ENCODE results near the gene COL27A1. TPM values are rescaled to one million over a fixed set of nuclear protein-coding genes. Genes with fewer than 3 reads are reported as not detected.

The COL27A1 gene
- total and polyA plus RNA-seq, 2 donors, result 12.6 to 24.0 TPM

DNA sequence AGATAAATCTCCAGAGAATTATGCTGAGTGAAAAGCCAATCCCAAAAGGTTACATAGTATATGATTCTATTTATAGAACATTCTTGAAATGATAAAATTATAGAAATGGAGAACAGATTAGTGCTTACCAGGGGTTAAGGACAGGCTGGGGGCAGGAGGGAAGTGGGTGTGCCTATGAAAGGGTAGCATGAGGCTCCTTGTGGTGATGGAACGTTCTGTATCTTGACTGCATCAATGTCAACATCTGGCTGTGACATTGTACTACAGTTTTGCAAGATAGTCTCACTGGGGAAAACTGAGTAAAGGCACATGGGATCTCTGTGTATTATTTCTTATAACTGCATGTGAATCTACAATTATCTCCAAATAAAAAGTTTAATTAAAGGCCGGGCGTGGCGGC, 196.6 kb downstream of the COL27A1 start:
- Histone ChIP-seq H3K27me3 (ENCODE audit: control insufficient read depth in 2 of 2, insufficient read depth in 1 of 2, low read length in 1 of 2) (no peaks in the 10 kb centered on the region), H3K36me3 (ENCODE audit: control insufficient read depth in 2 of 2, insufficient read depth in 2 of 2, low read length in 1 of 2) (peaks cover 90 to 91% of the 10 kb centered on the region in 2 donors), H3K9me3 (ENCODE audit: control insufficient read depth in 2 of 2, insufficient read depth in 1 of 2, low read length in 1 of 2) (no peaks in the 10 kb centered on the region), H3K27ac (ENCODE audit: low read depth in 1 of 2, low read length in 1 of 2) (no peak overlapping the region), H3K4me3 (ENCODE audit: low read length in 2 of 2) (no peak overlapping the region), H3K4me1 (ENCODE audit: control insufficient read depth in 2 of 2, insufficient read depth in 2 of 2, low read length in 2 of 2) (peaks cover 0 to 14% of the 10 kb centered on the region in 2 donors)
- 87% methylated on average over 4 of the region's 4 CpGs for WGBS
- DNase-seq (ENCODE audit: low read depth in 6 of 9, low spot score in 9 of 9), result no peak

DNA sequence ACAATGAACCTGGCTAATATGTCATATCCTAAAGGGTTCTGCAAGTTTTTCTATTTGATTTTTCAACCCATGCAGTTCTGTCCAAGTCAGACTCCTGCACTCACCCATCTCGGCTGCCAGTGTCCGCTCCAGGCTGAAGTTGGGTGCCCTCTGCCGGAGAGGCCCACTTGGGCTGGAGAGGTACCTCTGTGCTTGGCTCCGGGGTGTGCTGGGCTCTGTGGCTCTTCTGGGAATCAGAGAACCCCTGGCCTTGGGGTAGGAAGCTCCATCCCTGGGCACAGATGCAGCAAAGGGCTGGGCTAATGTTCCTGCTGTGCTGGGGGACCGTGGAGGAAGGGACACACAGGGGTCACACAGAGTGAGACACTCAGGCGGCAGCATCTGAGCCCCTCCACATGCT, 200.5 kb downstream of the COL27A1 start:
- Histone ChIP-seq H3K4me1 (ENCODE audit: control insufficient read depth in 2 of 2, insufficient read depth in 2 of 2, low read length in 2 of 2) (no peaks in the 10 kb centered on the region), H3K9me3 (ENCODE audit: control insufficient read depth in 2 of 2, insufficient read depth in 1 of 2, low read length in 1 of 2) (no peaks in the 10 kb centered on the region), H3K36me3 (ENCODE audit: control insufficient read depth in 2 of 2, insufficient read depth in 2 of 2, low read length in 1 of 2) (peaks cover 87 to 88% of the 10 kb centered on the region in 2 donors), H3K4me3 (ENCODE audit: low read length in 2 of 2) (no peak overlapping the region), H3K27me3 (ENCODE audit: control insufficient read depth in 2 of 2, insufficient read depth in 1 of 2, low read length in 1 of 2) (no peaks in the 10 kb centered on the region), H3K27ac (ENCODE audit: low read depth in 1 of 2, low read length in 1 of 2) (peak overlapping the region in 1 of 2 donors; percentile 31)
- WGBS, result 98% methylated on average over 6 of the region's 6 CpGs
- DNase-seq (ENCODE audit: low read depth in 6 of 9, low spot score in 9 of 9), result no peak

DNA sequence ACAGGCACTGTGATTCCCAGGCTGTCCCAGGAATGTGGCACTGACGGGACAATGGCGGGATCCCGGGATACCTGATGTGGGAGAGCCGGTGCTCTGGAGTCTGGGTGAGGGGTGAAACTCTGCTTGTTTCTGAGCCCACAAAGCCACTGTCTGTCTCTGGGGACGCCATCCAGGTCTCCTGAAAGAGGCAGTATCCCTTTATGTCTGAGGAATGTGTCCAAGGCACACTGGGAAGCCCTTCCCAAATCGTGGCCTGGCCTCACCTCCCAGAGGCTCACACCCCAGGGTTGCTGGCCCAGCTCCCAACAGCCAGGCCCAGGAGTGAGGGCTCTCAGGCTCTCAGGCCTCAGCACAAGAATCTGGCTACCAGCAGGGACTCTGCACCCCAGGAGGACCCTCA, 201.5 kb downstream of the COL27A1 start:
- WGBS, result 94% methylated on average over 6 of the region's 6 CpGs
- Histone ChIP-seq H3K27me3 (ENCODE audit: control insufficient read depth in 2 of 2, insufficient read depth in 1 of 2, low read length in 1 of 2) (no peaks in the 10 kb centered on the region), H3K9me3 (ENCODE audit: control insufficient read depth in 2 of 2, insufficient read depth in 1 of 2, low read length in 1 of 2) (no peaks in the 10 kb centered on the region), H3K4me1 (ENCODE audit: control insufficient read depth in 2 of 2, insufficient read depth in 2 of 2, low read length in 2 of 2) (no peaks in the 10 kb centered on the region), H3K27ac (ENCODE audit: low read depth in 1 of 2, low read length in 1 of 2) (peak overlapping the region in 1 of 2 donors; percentile 25), H3K36me3 (ENCODE audit: control insufficient read depth in 2 of 2, insufficient read depth in 2 of 2, low read length in 1 of 2) (peaks cover 88 to 89% of the 10 kb centered on the region in 2 donors), H3K4me3 (ENCODE audit: low read length in 2 of 2) (no peak overlapping the region)
- no peak for DNase-seq (ENCODE audit: low read depth in 6 of 9, low spot score in 9 of 9)

DNA sequence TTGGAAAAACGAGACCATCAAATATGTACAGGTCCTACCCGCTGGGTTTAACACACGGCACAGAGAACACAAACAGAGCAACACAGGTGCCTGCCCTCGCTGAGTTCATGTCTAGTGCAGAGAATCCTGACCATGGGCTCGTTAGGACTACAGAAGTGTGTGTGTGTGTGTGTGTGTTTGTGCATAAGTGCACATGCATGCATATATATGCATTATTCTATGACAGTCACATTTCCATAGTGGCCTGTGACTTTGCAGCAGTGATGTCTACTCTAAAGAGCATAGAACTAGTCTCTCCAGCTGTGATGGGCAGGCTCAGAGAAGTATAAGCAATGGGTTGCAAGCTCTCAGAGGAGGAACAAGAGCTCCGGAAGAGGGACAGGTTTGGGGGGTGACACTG, 202.0 kb downstream of the COL27A1 start:
- H3K9me3 ChIP-seq (ENCODE audit: control insufficient read depth in 2 of 2, insufficient read depth in 1 of 2, low read length in 1 of 2), result no peaks in the 10 kb centered on the region
- no peak for DNase-seq (ENCODE audit: low read depth in 6 of 9, low spot score in 9 of 9)
- 98% methylated on average over 6 of the region's 6 CpGs for WGBS
- no peak overlapping the region for H3K4me3 ChIP-seq (ENCODE audit: low read length in 2 of 2)
- no peak overlapping the region for H3K27ac ChIP-seq (ENCODE audit: low read depth in 1 of 2, low read length in 1 of 2)
- H3K27me3 ChIP-seq (ENCODE audit: control insufficient read depth in 2 of 2, insufficient read depth in 1 of 2, low read length in 1 of 2), result no peaks in the 10 kb centered on the region
- peaks cover 88 to 90% of the 10 kb centered on the region in 2 donors for H3K36me3 ChIP-seq (ENCODE audit: control insufficient read depth in 2 of 2, insufficient read depth in 2 of 2, low read length in 1 of 2)
- H3K4me1 ChIP-seq (ENCODE audit: control insufficient read depth in 2 of 2, insufficient read depth in 2 of 2, low read length in 2 of 2), result no peaks in the 10 kb centered on the region

DNA sequence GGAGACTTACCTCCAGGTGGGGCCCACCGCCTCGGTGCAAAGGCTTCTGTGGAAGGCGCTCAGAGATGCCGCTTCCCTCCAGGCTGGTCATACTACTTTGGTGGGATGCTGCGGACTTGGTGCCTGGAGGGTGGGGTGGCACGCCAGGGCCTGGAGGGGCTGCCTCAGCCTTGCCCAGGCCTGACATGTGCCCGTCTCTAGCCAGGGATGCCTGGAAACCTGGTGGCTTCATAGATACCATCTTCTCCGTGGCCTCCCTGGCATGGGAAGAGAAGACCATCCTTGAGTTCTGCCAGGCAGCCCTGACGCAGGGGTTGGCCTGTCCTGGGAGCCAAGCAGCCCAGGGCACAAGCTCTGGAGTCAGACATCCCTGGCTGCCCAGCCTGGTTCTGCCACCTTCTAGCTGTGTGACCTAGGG, 202.6 kb downstream of the COL27A1 start:
- H3K4me3 ChIP-seq (ENCODE audit: low read length in 2 of 2), result no peak overlapping the region
- no peak for DNase-seq (ENCODE audit: low read depth in 6 of 9, low spot score in 9 of 9)
- no peaks in the 10 kb centered on the region for H3K4me1 ChIP-seq (ENCODE audit: control insufficient read depth in 2 of 2, insufficient read depth in 2 of 2, low read length in 2 of 2)
- WGBS, result 98% methylated on average over 9 of the region's 9 CpGs
- peak overlapping the region in 1 of 2 donors; percentile 5 for H3K27ac ChIP-seq (ENCODE audit: low read depth in 1 of 2, low read length in 1 of 2)
- no peaks in the 10 kb centered on the region for H3K27me3 ChIP-seq (ENCODE audit: control insufficient read depth in 2 of 2, insufficient read depth in 1 of 2, low read length in 1 of 2)
- no peaks in the 10 kb centered on the region for H3K9me3 ChIP-seq (ENCODE audit: control insufficient read depth in 2 of 2, insufficient read depth in 1 of 2, low read length in 1 of 2)
- peaks cover 88 to 90% of the 10 kb centered on the region in 2 donors for H3K36me3 ChIP-seq (ENCODE audit: control insufficient read depth in 2 of 2, insufficient read depth in 2 of 2, low read length in 1 of 2)

DNA sequence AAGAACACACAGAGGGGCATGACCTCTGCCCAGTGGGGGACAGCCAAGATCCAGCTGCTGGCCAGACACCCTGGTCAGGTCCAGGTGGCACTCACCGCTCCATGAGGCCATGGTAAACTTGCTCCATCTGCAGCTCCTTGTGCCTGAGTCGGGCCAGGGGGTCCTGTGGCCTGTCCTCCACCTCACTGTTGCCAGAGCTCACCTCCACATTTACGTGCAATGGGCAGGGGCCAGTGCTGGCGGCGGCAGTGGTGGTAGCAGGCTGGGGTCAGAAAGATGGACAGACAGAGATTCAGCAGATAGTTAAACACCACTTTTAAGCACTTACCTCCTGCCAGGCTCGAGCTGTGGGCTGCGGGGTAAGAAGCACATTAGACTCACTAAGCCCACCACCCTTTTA, 204.5 kb downstream of the COL27A1 start:
- Histone ChIP-seq H3K27me3 (ENCODE audit: control insufficient read depth in 2 of 2, insufficient read depth in 1 of 2, low read length in 1 of 2) (no peaks in the 10 kb centered on the region), H3K4me1 (ENCODE audit: control insufficient read depth in 2 of 2, insufficient read depth in 2 of 2, low read length in 2 of 2) (peaks cover 10 to 13% of the 10 kb centered on the region in 2 donors), H3K27ac (ENCODE audit: low read depth in 1 of 2, low read length in 1 of 2) (no peak overlapping the region), H3K4me3 (ENCODE audit: low read length in 2 of 2) (no peak overlapping the region), H3K9me3 (ENCODE audit: control insufficient read depth in 2 of 2, insufficient read depth in 1 of 2, low read length in 1 of 2) (no peaks in the 10 kb centered on the region), H3K36me3 (ENCODE audit: control insufficient read depth in 2 of 2, insufficient read depth in 2 of 2, low read length in 1 of 2) (peaks cover 94 to 95% of the 10 kb centered on the region in 2 donors)
- no peak for DNase-seq (ENCODE audit: low read depth in 6 of 9, low spot score in 9 of 9)
- 97% methylated on average over 7 of the region's 7 CpGs for WGBS

DNA sequence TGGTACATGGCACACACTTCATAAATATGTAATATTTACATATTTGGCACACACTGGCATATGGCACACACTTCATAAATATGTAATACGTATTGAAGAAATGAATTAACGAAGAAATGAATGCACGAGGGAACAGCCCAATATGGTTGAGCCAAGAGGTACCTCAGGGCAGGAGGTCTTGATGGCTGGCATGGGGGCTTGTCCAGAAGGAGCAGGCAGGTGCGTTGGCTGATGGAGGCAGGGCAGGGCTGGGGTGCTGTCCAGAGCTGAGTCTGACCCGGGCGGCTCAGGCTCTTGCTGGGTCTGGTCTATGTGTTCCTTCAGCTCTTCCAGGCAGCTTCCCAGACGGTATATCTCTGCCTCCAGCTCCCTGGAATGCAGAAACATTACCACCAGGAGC, 206.2 kb downstream of the COL27A1 start:
- 99% methylated on average over 7 of the region's 7 CpGs for whole genome bisulfite sequencing
- no peak overlapping the region for H3K4me3 ChIP-seq (ENCODE audit: low read length in 2 of 2)

More for the DNA sequence above, 206.2 kb downstream of the COL27A1 start:
- peaks cover 84 to 96% of the 10 kb centered on the region in 2 donors for H3K36me3 ChIP-seq (ENCODE audit: control insufficient read depth in 2 of 2, insufficient read depth in 2 of 2, low read length in 1 of 2)
- no peaks in the 10 kb centered on the region for H3K9me3 ChIP-seq (ENCODE audit: control insufficient read depth in 2 of 2, insufficient read depth in 1 of 2, low read length in 1 of 2)
- H3K4me1 ChIP-seq (ENCODE audit: control insufficient read depth in 2 of 2, insufficient read depth in 2 of 2, low read length in 2 of 2), result peaks cover 10 to 16% of the 10 kb centered on the region in 2 donors
- H3K27me3 ChIP-seq (ENCODE audit: control insufficient read depth in 2 of 2, insufficient read depth in 1 of 2, low read length in 1 of 2), result no peaks in the 10 kb centered on the region
- no peak overlapping the region for H3K27ac ChIP-seq (ENCODE audit: low read depth in 1 of 2, low read length in 1 of 2)
- no peak for DNase-seq (ENCODE audit: low read depth in 6 of 9, low spot score in 9 of 9)

Other genes starting within 250 kb of the COL27A1 start
- gene AMBP, start 77.2 kb upstream of the COL27A1 start, total RNA-seq, result 0.38 TPM
- gene AMBP, start 77.2 kb upstream of the COL27A1 start, polyA plus RNA-seq, result 0.82 TPM
- 7.8 TPM for gene KIF12, start 56.2 kb upstream of the COL27A1 start, total RNA-seq
- gene KIF12, start 56.2 kb upstream of the COL27A1 start, polyA plus RNA-seq, result 1.8 TPM
- 3.1 TPM for gene ORM1, start 167.6 kb downstream of the COL27A1 start, total RNA-seq
- 3.4 TPM for gene ORM1, start 167.6 kb downstream of the COL27A1 start, polyA plus RNA-seq
- gene ORM2, start 174.3 kb downstream of the COL27A1 start, total RNA-seq, result 0.38 TPM
- 1.1 TPM for gene ORM2, start 174.3 kb downstream of the COL27A1 start, polyA plus RNA-seq
- 52.2 TPM for gene AKNA, start 232.4 kb downstream of the COL27A1 start, total RNA-seq
- gene AKNA, start 232.4 kb downstream of the COL27A1 start, polyA plus RNA-seq, result 162 TPM